ENCODE results near the gene KRTAP12-4.
"Not testable (repeated sequence)": the region's sequence is repeated elsewhere in the genome, so short reads cannot be mapped to it uniquely, and the experiment has no call there.

The KRTAP12-4 gene

DNA sequence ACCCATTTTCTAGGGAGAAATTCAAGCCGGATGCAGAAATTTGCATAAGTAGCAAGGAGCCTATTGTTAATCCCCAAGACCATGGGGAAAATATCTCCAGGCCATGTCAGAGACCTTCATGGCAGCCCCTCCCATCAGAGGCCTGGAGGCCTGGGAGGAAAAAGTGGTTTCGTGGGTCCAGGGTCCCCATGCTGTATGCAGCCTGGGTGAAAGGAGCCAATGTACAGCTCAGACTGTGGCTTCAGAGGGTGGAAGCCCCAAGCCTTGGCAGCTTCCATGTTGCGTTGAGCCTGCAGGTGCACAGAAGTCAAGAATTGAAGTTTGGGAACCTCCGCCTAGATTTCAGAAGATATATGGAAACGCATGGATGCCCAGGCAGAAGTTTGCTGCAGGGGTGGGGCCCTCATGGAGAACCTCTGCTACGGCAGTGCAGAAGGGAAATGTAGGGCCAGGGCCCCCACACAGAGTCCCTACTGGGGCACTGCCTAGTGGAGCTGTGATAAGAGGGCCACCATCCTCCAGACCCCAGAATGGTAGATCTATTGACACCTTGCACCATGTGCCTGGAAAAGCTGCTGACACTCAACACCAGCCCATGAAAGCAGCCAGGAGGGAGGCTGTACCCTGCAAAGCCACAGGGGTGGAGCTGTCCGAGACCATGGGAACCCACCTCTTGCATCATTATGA, 44.2 kb downstream of the KRTAP12-4 start:
- H3K9me3 ChIP-seq (ENCODE audit: control insufficient read depth, low read length); H3K36me3 ChIP-seq (ENCODE audit: control insufficient read depth, insufficient read depth, low read length); H3K9ac ChIP-seq (ENCODE audit: low read length); H3K4me1 ChIP-seq (ENCODE audit: control insufficient read depth, insufficient read depth, low read length); H3K4me3 ChIP-seq (ENCODE audit: low read length); H3K27me3 ChIP-seq (ENCODE audit: control insufficient read depth, insufficient read depth, low read length): not testable (repeated sequence)

DNA sequence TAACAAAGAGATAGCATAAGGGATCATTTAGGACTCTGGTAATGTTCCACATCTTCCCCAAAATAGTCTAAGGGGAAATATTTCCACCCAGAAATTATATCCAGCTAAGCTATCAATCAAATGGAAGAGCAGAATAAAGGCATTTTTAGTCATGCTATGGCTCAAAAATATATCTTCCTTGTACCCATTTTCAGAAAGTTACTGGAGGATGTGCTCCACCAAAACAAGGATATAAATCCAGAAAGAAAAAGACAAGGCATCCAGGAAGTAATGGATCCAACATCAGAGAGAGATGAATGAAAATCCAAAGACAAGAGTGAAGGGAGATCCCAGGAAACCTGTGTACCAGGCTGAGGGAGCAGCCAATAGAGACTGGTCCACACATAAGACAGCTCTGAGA, 45.3 kb downstream of the KRTAP12-4 start:
- Histone ChIP-seq H3K36me3 (ENCODE audit: control insufficient read depth, insufficient read depth, low read length) (no peaks in the 10 kb centered on the region), H3K9me3 (ENCODE audit: control insufficient read depth, low read length) (no peaks in the 10 kb centered on the region), H3K9ac (ENCODE audit: low read length) (no peak overlapping the region), H3K27me3 (ENCODE audit: control insufficient read depth, insufficient read depth, low read length) (no peaks in the 10 kb centered on the region), H3K4me1 (ENCODE audit: control insufficient read depth, insufficient read depth, low read length) (no peaks in the 10 kb centered on the region), H3K4me3 (ENCODE audit: low read length) (no peak overlapping the region)

DNA sequence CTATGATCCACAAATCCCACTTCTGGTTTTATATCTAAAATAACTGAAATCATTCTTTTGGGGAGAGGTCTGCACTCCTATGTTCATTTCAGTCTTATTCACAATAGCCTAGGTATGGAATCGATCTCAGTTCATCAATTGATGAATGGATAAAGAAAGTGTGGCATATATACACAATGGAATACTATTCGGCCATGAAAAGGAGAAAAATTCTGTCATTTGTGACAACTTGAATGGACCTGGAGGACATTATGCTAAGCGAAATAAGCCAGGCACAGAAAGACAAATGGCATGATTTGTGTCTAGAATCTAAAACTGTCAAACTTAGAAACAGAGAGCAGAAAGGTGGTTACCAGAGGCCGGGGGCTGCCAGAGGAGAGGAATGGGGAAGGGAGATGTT, 48.0 kb downstream of the KRTAP12-4 start:
- Histone ChIP-seq H3K36me3 (ENCODE audit: control insufficient read depth, insufficient read depth, low read length) (no peaks in the 10 kb centered on the region), H3K27me3 (ENCODE audit: control insufficient read depth, insufficient read depth, low read length) (peaks cover 3% of the 10 kb centered on the region), H3K4me3 (ENCODE audit: low read length) (no peak overlapping the region), H3K4me1 (ENCODE audit: control insufficient read depth, insufficient read depth, low read length) (no peaks in the 10 kb centered on the region), H3K9me3 (ENCODE audit: control insufficient read depth, low read length) (no peaks in the 10 kb centered on the region), H3K9ac (ENCODE audit: low read length) (no peak overlapping the region)

Data from mucosa of stomach (tissue), 1 donor.